H7 (cell line): ENCODE data around the gene COL15A1. TPM values are rescaled to one million over a fixed set of nuclear protein-coding genes. Genes with fewer than 3 reads are reported as not detected.

Experiments used
- DNase-seq: peaks from one replicate; pipeline ENCODE4 v3.0.0; 2012
- H3K27me3 ChIP-seq: 2 replicates; pipeline ENCODE4 v1.6.0; 2011; ENCODE audit warnings: mild to moderate bottlenecking, low read length; ENCODE audit not compliant: control insufficient read depth, insufficient read depth
- H3K36me3 ChIP-seq: replicated peaks from 2 replicates; pipeline ENCODE4 v1.5.1; 2011; ENCODE audit warnings: low read length; ENCODE audit not compliant: control insufficient read depth, insufficient read depth
- H3K4me3 ChIP-seq: 2 replicates; pipeline ENCODE4 v1.5.1; 2011; ENCODE audit warnings: low read depth, mild to moderate bottlenecking, control low read depth, low read length, moderate library complexity; ENCODE audit not compliant: insufficient read depth
- total RNA-seq: library from RNA; depleted of rRNA; stranded (reverse); fragments of >200 nt; shearing (Covaris generic); gene quantifications from 2 replicates; pipeline ENCODE4 v1.2.3, GENCODE V29; 2014

Gene COL15A1
- total RNA-seq, 1 experiment from 2014 or later, result not detected

GRCh38 chr9:98995059-98995671 is 51.5 kb downstream of the COL15A1 start:
- no peaks in the 10 kb centered on the region for H3K27me3 ChIP-seq
- H3K4me3 ChIP-seq, result no peak overlapping the region
- H3K36me3 ChIP-seq, result no peaks in the 10 kb centered on the region
- DNase-seq, result no peak

- H3K27me3 ChIP-seq, result no peaks in the 10 kb centered on the region
- no peak overlapping the region for H3K4me3 ChIP-seq
- DNase-seq, result no peak
- no peaks in the 10 kb centered on the region for H3K36me3 ChIP-seq
Measured at GRCh38 chr9:98995971-98996504, 52.3 kb downstream of the COL15A1 start.

GRCh38 chr9:98997604-98998003 is 53.9 kb downstream of the COL15A1 start:
- Histone ChIP-seq H3K27me3 (no peaks in the 10 kb centered on the region), H3K4me3 (no peak overlapping the region), H3K36me3 (no peaks in the 10 kb centered on the region)
- DNase-seq, result no peak

- H3K27me3 ChIP-seq, result no peaks in the 10 kb centered on the region
- H3K4me3 ChIP-seq, result no peak overlapping the region
- DNase-seq, result peak; percentile 92
- no peaks in the 10 kb centered on the region for H3K36me3 ChIP-seq
Measured at GRCh38 chr9:98998441-98999151, 54.9 kb downstream of the COL15A1 start.

GRCh38 chr9:98999152-98999525 is 55.4 kb downstream of the COL15A1 start:
- Histone ChIP-seq H3K27me3 (no peaks in the 10 kb centered on the region), H3K4me3 (no peak overlapping the region), H3K36me3 (no peaks in the 10 kb centered on the region)
- DNase-seq, result no peak

GRCh38 chr9:99000476-99001395 is 57.0 kb downstream of the COL15A1 start:
- DNase-seq, result peak; percentile 67
- Histone ChIP-seq H3K4me3 (no peak overlapping the region), H3K36me3 (no peaks in the 10 kb centered on the region)

GRCh38 chr9:99001892-99002291 is 58.2 kb downstream of the COL15A1 start:
- DNase-seq, result no peak
- no peak overlapping the region for H3K4me3 ChIP-seq

More at GRCh38 chr9:99000476-99001395, 57.0 kb downstream of the COL15A1 start:
- no peaks in the 10 kb centered on the region for H3K27me3 ChIP-seq

GRCh38 chr9:99002706-99003105 is 59.0 kb downstream of the COL15A1 start:
- no peaks in the 10 kb centered on the region for H3K27me3 ChIP-seq
- no peak overlapping the region for H3K4me3 ChIP-seq
- DNase-seq, result no peak
- H3K36me3 ChIP-seq, result no peaks in the 10 kb centered on the region

More at GRCh38 chr9:99001892-99002291, 58.2 kb downstream of the COL15A1 start:
- Histone ChIP-seq H3K36me3 (no peaks in the 10 kb centered on the region), H3K27me3 (no peaks in the 10 kb centered on the region)

- no peak for DNase-seq
- Histone ChIP-seq H3K27me3 (no peaks in the 10 kb centered on the region), H3K36me3 (no peaks in the 10 kb centered on the region), H3K4me3 (no peak overlapping the region)
Measured at GRCh38 chr9:99003308-99003707, 59.6 kb downstream of the COL15A1 start.

GRCh38 chr9:99004115-99004514 is 60.4 kb downstream of the COL15A1 start:
- Histone ChIP-seq H3K4me3 (no peak overlapping the region), H3K27me3 (no peaks in the 10 kb centered on the region), H3K36me3 (no peaks in the 10 kb centered on the region)
- no peak for DNase-seq

GRCh38 chr9:99004717-99005460 is 61.2 kb downstream of the COL15A1 start:
- DNase-seq, result no peak
- Histone ChIP-seq H3K36me3 (no peaks in the 10 kb centered on the region), H3K27me3 (no peaks in the 10 kb centered on the region), H3K4me3 (no peak overlapping the region)

GRCh38 chr9:99005651-99006050 is 61.9 kb downstream of the COL15A1 start:
- no peak overlapping the region for H3K4me3 ChIP-seq
- H3K27me3 ChIP-seq, result no peaks in the 10 kb centered on the region
- no peak for DNase-seq
- no peaks in the 10 kb centered on the region for H3K36me3 ChIP-seq

GRCh38 chr9:99006511-99006910 is 62.8 kb downstream of the COL15A1 start:
- Histone ChIP-seq H3K36me3 (no peaks in the 10 kb centered on the region), H3K4me3 (no peak overlapping the region), H3K27me3 (no peaks in the 10 kb centered on the region)
- no peak for DNase-seq

- Histone ChIP-seq H3K36me3 (no peaks in the 10 kb centered on the region), H3K4me3 (no peak overlapping the region), H3K27me3 (no peaks in the 10 kb centered on the region)
- DNase-seq, result no peak
Measured at GRCh38 chr9:99006979-99007378, 63.3 kb downstream of the COL15A1 start.
